ENCODE measurements around the gene HLTF.

The HLTF gene

DNA sequence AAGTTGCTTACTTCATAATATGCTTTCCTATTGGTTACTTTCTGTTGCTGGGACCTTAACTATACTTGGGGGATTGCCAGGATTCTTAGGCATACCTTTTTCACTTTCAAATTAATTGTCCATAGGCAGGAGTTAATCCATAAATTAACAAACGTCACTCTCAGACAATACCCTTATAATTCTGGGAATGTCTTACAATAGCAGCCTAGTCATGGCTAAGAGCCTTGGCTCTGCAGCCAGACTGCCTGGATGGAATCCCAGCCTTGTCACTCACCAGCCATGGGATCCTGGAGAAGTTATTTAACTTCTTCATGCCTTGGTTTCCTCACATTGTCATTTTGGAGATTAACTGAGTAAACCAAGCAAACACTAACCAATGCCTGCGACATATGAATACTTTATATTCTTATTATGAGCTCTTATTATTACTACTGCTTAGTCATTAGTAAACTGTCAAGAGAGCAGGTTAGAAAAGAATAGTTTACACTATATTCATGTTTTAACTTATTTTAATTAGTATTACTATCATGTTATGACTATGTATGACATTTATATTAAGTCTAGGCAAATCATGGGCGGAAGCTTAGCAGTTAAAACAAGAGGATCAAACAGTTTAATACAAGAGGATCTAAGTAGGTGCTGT lies 66.0 kb downstream of the HLTF start:
- H3K36me3 ChIP-seq (ENCODE audit: control insufficient read depth, insufficient read depth, low read length) = peaks cover 14% of the 10 kb centered on the region
- H3K27me3 ChIP-seq (ENCODE audit: control insufficient read depth, insufficient read depth, low read length, poor library complexity, severe bottlenecking) = no peaks in the 10 kb centered on the region
- H3K9me3 ChIP-seq (ENCODE audit: control insufficient read depth, low read length) = no peaks in the 10 kb centered on the region
- H3K4me3 ChIP-seq (ENCODE audit: insufficient read depth, low read depth, low read length) = no peak overlapping the region
- H3K27ac ChIP-seq (ENCODE audit: insufficient read depth, low read depth, low read length, poor library complexity, severe bottlenecking) = no peak overlapping the region
- WGBS, 2 experiments = 75 to 82% methylated on average over 2 to 3 of the region's 3 CpGs
- no peaks in the 10 kb centered on the region for H3K4me1 ChIP-seq (ENCODE audit: control insufficient read depth, insufficient read depth, low read length)

DNA sequence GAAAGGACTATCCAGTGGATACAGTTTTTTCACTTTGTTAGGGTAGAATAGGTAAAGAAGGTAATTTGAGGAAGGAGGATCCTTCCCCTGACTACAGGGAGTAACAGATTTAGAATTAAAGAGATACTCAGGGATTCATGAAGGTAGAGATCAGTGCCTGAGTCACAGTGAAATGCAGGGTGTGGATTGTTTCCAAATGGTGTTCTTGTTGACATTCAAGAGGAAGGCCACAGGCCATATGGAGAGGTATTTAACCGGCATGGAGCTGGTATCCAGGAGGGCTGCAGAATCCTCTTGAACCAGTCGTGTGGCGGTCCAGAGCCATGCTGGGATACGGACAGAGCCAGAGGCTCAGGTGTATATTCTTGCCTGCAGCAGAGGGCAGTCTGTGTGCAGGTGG lies 66.8 kb downstream of the HLTF start:
- WGBS, 2 experiments = 92 to 94% methylated on average over 4 of the region's 4 CpGs
- H3K4me3 ChIP-seq (ENCODE audit: insufficient read depth, low read depth, low read length) = no peak overlapping the region

DNA sequence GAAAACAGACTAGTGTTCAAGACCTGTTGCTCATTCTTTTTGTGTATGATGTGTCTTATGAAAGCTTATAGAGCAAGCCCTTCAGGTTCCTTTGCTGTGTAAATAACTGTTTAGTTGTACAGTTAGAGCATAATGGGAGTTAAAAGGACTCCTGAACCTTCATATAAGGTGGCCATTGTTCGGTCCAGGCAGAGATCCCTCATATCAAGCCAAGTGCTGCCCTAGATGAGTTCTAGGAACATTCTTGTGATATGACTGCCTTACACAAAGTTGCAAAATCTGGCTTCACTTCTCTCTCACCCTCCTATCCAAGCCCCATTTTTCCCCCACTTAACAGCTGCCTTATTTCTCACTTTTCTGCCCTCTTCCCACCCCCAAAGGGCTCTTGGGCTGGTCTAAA lies 68.1 kb downstream of the HLTF start:
- Histone ChIP-seq H3K4me1 (ENCODE audit: control insufficient read depth, insufficient read depth, low read length) (no peaks in the 10 kb centered on the region), H3K4me3 (ENCODE audit: insufficient read depth, low read depth, low read length) (no peak overlapping the region)

More for the DNA sequence above, 66.8 kb downstream of the HLTF start:
- no peak overlapping the region for H3K27ac ChIP-seq (ENCODE audit: insufficient read depth, low read depth, low read length, poor library complexity, severe bottlenecking)
- peaks cover 8% of the 10 kb centered on the region for H3K36me3 ChIP-seq (ENCODE audit: control insufficient read depth, insufficient read depth, low read length)
- H3K4me1 ChIP-seq (ENCODE audit: control insufficient read depth, insufficient read depth, low read length) = no peaks in the 10 kb centered on the region
- H3K27me3 ChIP-seq (ENCODE audit: control insufficient read depth, insufficient read depth, low read length, poor library complexity, severe bottlenecking) = no peaks in the 10 kb centered on the region
- H3K9me3 ChIP-seq (ENCODE audit: control insufficient read depth, low read length) = no peaks in the 10 kb centered on the region

DNA sequence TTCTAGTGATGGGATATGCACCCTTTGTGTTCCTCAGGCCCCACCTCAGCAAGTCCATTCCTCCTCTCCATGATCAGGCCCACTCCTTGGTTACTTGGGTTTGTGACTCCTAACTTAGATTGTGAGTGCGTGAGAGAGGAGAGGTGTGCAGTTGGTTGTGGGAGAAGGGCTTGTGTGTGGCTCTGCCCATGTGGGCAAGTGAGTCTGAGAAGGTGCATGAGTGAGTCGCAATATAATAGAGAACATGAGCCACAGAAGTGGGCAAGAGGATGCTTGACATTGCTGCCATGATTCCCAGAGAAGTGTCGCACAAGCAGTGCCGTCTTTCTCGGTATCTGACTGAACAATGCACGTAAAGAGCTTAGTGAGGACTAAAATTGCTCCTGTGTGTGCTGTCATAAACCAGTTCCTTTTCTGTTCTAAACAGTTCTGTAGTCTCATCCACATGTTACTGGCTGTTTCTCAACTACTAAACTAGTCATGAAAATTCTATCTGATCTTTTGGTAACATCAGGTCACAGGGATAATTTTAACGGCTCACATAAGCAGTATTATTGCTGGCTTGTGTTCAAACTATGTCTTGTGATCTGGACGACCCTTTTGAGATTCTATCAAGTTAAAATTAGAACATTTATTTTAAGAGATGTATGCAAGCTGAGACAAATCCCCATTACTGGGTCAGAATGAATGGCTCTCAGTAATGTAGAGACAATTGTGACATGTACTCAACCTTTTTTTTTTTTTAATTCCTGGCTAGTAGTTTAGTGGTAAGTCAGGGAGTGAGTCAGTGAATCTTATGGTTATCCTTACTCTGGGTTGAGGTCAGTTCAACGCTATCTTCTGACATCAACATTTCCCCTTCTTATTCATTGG lies 69.4 kb downstream of the HLTF start:
- no peak overlapping the region for H3K27ac ChIP-seq (ENCODE audit: insufficient read depth, low read depth, low read length, poor library complexity, severe bottlenecking)
- H3K27me3 ChIP-seq (ENCODE audit: control insufficient read depth, insufficient read depth, low read length, poor library complexity, severe bottlenecking) = no peaks in the 10 kb centered on the region
- H3K4me1 ChIP-seq (ENCODE audit: control insufficient read depth, insufficient read depth, low read length) = no peaks in the 10 kb centered on the region
- 94 to 95% methylated on average over 8 of the region's 9 CpGs for WGBS, 2 experiments
- no peaks in the 10 kb centered on the region for H3K36me3 ChIP-seq (ENCODE audit: control insufficient read depth, insufficient read depth, low read length)
- no peaks in the 10 kb centered on the region for H3K9me3 ChIP-seq (ENCODE audit: control insufficient read depth, low read length)
- H3K4me3 ChIP-seq (ENCODE audit: insufficient read depth, low read depth, low read length) = no peak overlapping the region

More for the DNA sequence above, 68.1 kb downstream of the HLTF start:
- H3K27ac ChIP-seq (ENCODE audit: insufficient read depth, low read depth, low read length, poor library complexity, severe bottlenecking) = no peak overlapping the region
- WGBS, 2 experiments = 62 to 65% methylated on average over 1 of the region's 1 CpG
- no peaks in the 10 kb centered on the region for H3K9me3 ChIP-seq (ENCODE audit: control insufficient read depth, low read length)
- H3K27me3 ChIP-seq (ENCODE audit: control insufficient read depth, insufficient read depth, low read length, poor library complexity, severe bottlenecking) = no peaks in the 10 kb centered on the region
- peaks cover 3% of the 10 kb centered on the region for H3K36me3 ChIP-seq (ENCODE audit: control insufficient read depth, insufficient read depth, low read length)

DNA sequence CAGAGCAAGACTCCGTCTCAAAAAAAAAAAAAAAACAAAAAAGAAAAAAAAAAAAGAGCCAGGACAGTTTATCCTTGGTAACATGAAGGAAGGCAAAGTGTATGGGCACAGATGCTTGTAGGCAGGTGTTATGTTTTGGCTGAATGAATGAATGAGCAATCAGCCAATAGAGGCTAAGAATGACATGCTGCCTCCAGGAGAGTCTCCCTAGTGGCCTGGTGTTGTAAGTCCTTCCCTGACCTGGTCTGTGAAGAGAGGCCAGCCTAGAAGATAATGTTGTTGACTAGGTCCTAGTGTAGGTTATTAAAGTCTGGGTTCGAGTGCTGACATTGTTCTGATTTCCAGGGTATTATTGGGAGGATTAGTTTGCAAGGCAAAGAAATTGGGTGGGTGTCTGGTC lies 70.1 kb downstream of the HLTF start:
- Histone ChIP-seq H3K27me3 (ENCODE audit: control insufficient read depth, insufficient read depth, low read length, poor library complexity, severe bottlenecking) (no peaks in the 10 kb centered on the region), H3K9me3 (ENCODE audit: control insufficient read depth, low read length) (no peaks in the 10 kb centered on the region), H3K27ac (ENCODE audit: insufficient read depth, low read depth, low read length, poor library complexity, severe bottlenecking) (no peak overlapping the region), H3K4me3 (ENCODE audit: insufficient read depth, low read depth, low read length) (no peak overlapping the region), H3K4me1 (ENCODE audit: control insufficient read depth, insufficient read depth, low read length) (no peaks in the 10 kb centered on the region), H3K36me3 (ENCODE audit: control insufficient read depth, insufficient read depth, low read length) (no peaks in the 10 kb centered on the region)
- WGBS, 2 experiments = 81 to 96% methylated on average over 2 of the region's 2 CpGs

DNA sequence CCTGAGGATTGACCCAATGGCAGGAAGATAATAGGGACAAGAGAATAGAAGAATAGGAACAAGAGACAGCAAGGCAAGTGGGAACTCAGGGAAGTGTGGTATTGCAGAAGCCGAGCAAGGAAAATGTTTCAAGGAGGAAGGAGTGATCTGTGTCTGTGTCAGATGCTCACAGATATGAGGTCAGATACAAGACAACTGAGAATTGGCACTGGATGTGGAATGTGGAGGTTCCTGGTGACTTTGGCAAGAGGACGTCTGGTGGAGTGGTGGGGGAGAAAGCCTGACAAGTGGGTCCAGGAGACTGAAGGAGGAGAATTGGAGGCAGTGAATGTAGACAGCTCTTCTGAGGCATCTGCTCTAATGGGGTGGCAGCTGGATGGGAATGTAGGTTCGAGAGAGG lies 70.9 kb downstream of the HLTF start:
- Histone ChIP-seq H3K27ac (ENCODE audit: insufficient read depth, low read depth, low read length, poor library complexity, severe bottlenecking) (no peak overlapping the region), H3K36me3 (ENCODE audit: control insufficient read depth, insufficient read depth, low read length) (peaks cover 4% of the 10 kb centered on the region), H3K4me3 (ENCODE audit: insufficient read depth, low read depth, low read length) (no peak overlapping the region), H3K4me1 (ENCODE audit: control insufficient read depth, insufficient read depth, low read length) (no peaks in the 10 kb centered on the region), H3K9me3 (ENCODE audit: control insufficient read depth, low read length) (no peaks in the 10 kb centered on the region), H3K27me3 (ENCODE audit: control insufficient read depth, insufficient read depth, low read length, poor library complexity, severe bottlenecking) (no peaks in the 10 kb centered on the region)
- 89% methylated on average over 3 of the region's 3 CpGs for WGBS, 2 experiments

DNA sequence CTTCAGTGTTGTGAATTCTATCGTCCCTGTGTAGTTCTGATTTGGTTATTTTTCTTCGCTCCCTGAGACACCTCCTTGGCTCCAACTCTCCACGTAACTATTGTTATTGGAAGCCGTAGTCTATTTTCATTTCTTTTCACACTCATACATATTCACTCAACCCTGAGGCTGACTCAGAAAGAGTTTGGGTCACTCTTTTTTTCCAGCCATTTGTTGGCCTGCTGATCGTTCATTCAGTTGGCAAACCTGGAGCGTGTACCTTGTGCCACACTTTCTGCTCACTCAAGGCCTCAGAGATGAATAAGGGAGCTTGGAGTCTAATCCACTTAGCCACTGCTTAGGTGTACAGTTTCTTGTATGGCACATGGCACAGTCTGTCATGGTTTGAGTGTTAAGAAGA lies 72.6 kb downstream of the HLTF start:
- Histone ChIP-seq H3K27me3 (ENCODE audit: control insufficient read depth, insufficient read depth, low read length, poor library complexity, severe bottlenecking) (no peaks in the 10 kb centered on the region), H3K36me3 (ENCODE audit: control insufficient read depth, insufficient read depth, low read length) (peaks cover 4% of the 10 kb centered on the region), H3K4me3 (ENCODE audit: insufficient read depth, low read depth, low read length) (no peak overlapping the region), H3K27ac (ENCODE audit: insufficient read depth, low read depth, low read length, poor library complexity, severe bottlenecking) (no peak overlapping the region), H3K4me1 (ENCODE audit: control insufficient read depth, insufficient read depth, low read length) (no peaks in the 10 kb centered on the region), H3K9me3 (ENCODE audit: control insufficient read depth, low read length) (no peaks in the 10 kb centered on the region)
- 93% methylated on average over 6 of the region's 6 CpGs for WGBS, 2 experiments

DNA sequence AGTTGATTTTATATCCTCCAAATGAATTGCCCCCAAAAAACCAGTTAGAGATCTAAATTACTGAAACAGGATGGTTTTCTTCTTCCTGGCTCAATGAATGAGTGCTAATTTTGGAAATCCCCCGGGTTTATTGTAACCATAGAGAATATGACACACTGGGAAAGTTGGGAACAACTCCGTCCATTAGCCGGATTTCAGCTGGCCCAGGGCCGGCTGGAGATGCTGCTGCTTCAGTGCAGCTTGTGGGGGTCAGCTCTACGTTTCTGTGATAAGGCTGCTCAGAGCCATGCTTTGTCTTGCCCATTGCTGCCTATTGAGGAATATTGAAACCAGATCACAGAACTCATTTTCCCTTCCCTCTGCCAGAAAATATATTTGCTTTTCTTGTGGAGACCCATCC lies 74.7 kb downstream of the HLTF start:
- peaks cover 4% of the 10 kb centered on the region for H3K36me3 ChIP-seq (ENCODE audit: control insufficient read depth, insufficient read depth, low read length)
- 94 to 95% methylated on average over 5 of the region's 5 CpGs for WGBS, 2 experiments
- H3K4me1 ChIP-seq (ENCODE audit: control insufficient read depth, insufficient read depth, low read length) = no peaks in the 10 kb centered on the region
- no peak overlapping the region for H3K4me3 ChIP-seq (ENCODE audit: insufficient read depth, low read depth, low read length)
- H3K9me3 ChIP-seq (ENCODE audit: control insufficient read depth, low read length) = no peaks in the 10 kb centered on the region
- no peaks in the 10 kb centered on the region for H3K27me3 ChIP-seq (ENCODE audit: control insufficient read depth, insufficient read depth, low read length, poor library complexity, severe bottlenecking)
- H3K27ac ChIP-seq (ENCODE audit: insufficient read depth, low read depth, low read length, poor library complexity, severe bottlenecking) = no peak overlapping the region

DNA sequence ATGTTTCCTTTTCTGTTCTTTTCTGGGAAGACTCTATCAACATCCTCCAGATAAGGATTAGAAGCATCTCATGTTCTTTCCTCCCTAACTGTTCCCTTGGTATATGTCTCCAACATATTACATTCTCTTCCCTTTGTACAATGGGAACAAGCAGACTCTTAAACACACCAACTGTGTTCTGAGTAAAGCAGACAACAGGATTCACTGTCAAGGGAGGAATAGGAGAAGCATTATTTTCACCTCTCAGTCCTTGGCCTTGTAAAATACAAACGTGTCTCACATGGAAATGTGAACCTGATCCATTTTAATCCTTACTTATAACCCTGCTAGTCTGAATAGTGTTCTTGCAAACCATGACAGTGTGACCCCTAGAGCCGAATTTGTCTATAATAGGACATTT lies 75.4 kb downstream of the HLTF start:
- 88 to 91% methylated on average over 2 of the region's 2 CpGs for WGBS, 2 experiments
- Histone ChIP-seq H3K9me3 (ENCODE audit: control insufficient read depth, low read length) (no peaks in the 10 kb centered on the region), H3K36me3 (ENCODE audit: control insufficient read depth, insufficient read depth, low read length) (peaks cover 4% of the 10 kb centered on the region), H3K4me3 (ENCODE audit: insufficient read depth, low read depth, low read length) (no peak overlapping the region), H3K27me3 (ENCODE audit: control insufficient read depth, insufficient read depth, low read length, poor library complexity, severe bottlenecking) (no peaks in the 10 kb centered on the region), H3K27ac (ENCODE audit: insufficient read depth, low read depth, low read length, poor library complexity, severe bottlenecking) (no peak overlapping the region), H3K4me1 (ENCODE audit: control insufficient read depth, insufficient read depth, low read length) (no peaks in the 10 kb centered on the region)

DNA sequence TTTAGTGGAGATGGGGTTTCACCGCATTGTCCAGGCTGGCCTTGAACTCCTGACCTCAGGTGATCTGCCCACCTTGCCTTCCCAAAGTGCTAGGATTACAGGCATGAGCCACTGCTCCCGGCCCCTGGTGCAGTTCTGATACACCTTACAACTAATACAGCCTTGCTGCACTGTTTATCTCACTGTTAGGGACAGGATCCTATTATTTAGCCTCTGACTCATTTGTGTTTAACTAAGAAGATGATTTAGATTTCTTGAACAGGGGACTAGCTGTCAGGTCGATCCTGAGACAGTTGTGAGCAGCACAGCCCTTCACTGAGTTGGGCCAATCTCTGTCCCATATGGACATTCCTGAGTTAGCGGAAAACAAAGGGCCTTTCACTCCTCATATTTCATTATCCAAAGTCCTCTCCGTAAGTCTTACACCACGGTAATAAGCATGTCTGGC lies 75.8 kb downstream of the HLTF start:
- Histone ChIP-seq H3K27me3 (ENCODE audit: control insufficient read depth, insufficient read depth, low read length, poor library complexity, severe bottlenecking) (no peaks in the 10 kb centered on the region), H3K4me3 (ENCODE audit: insufficient read depth, low read depth, low read length) (no peak overlapping the region), H3K27ac (ENCODE audit: insufficient read depth, low read depth, low read length, poor library complexity, severe bottlenecking) (no peak overlapping the region), H3K9me3 (ENCODE audit: control insufficient read depth, low read length) (no peaks in the 10 kb centered on the region), H3K4me1 (ENCODE audit: control insufficient read depth, insufficient read depth, low read length) (no peaks in the 10 kb centered on the region), H3K36me3 (ENCODE audit: control insufficient read depth, insufficient read depth, low read length) (peaks cover 4% of the 10 kb centered on the region)
- WGBS, 2 experiments = 93 to 95% methylated on average over 6 of the region's 6 CpGs
